Smooth muscle cell (in vitro differentiated cells): ENCODE data around the gene MYL9. TPM values are rescaled to one million over a fixed set of nuclear protein-coding genes. Genes with fewer than 3 reads are reported as not detected.
A peak's percentile ranks its signal among the peaks of the same experiment; 100 is the strongest.

ENCODE experiments used
- DNase-seq: peaks from one replicate; lab custom pipeline; 2025; ENCODE audit not compliant: unreplicated experiment; lab: John Stamatoyannopoulos, UW
- H2AFZ ChIP-seq: fragments of 200-600 bp; sonication (generic); 2 replicates; pipeline ENCODE4 v1.6.0; 2016; ENCODE audit warnings: antibody characterized with exemption, low read depth, mild to moderate bottlenecking
- H3F3A ChIP-seq: fragments of 200-600 bp; sonication (generic); 2 replicates; pipeline ENCODE4 v1.6.0; 2017; ENCODE audit warnings: antibody characterized with exemption, low read depth
- H3K27ac ChIP-seq: fragments of 200-600 bp; sonication (generic); 2 replicates; pipeline ENCODE4 v1.5.1; 2016; ENCODE audit warnings: low read depth, mild to moderate bottlenecking
- H3K27me3 ChIP-seq: fragments of 200-600 bp; sonication (generic); 2 replicates; pipeline ENCODE4 v1.6.1; 2016; ENCODE audit warnings: low read depth, mild to moderate bottlenecking
- H3K36me3 ChIP-seq: fragments of 200-600 bp; sonication (generic); 2 replicates; pipeline ENCODE4 v1.5.1; 2016; ENCODE audit warnings: low read depth
- H3K4me1 ChIP-seq: fragments of 200-600 bp; sonication (generic); 2 replicates; pipeline ENCODE4 v1.5.1; 2016; ENCODE audit warnings: low read depth
- H3K4me2 ChIP-seq: fragments of 200-600 bp; sonication (generic); 2 replicates; pipeline ENCODE4 v1.6.0; 2016; ENCODE audit warnings: mild to moderate bottlenecking
- H3K4me3 ChIP-seq: fragments of 200-600 bp; sonication (generic); 2 replicates; pipeline ENCODE4 v1.5.1; 2016; ENCODE audit warnings: mild to moderate bottlenecking
- H3K79me2 ChIP-seq: fragments of 200-600 bp; sonication (generic); 2 replicates; pipeline ENCODE4 v1.6.0; 2016; ENCODE audit warnings: low read depth, mild to moderate bottlenecking
- H3K9ac ChIP-seq: fragments of 200-600 bp; sonication (generic); 2 replicates; pipeline ENCODE4 v1.6.0; 2016; ENCODE audit warnings: low read depth
- H3K9me3 ChIP-seq: fragments of 200-600 bp; sonication (generic); replicated peaks from 2 replicates; pipeline ENCODE4 v1.5.1; 2016; ENCODE audit warnings: low read depth
- H4K20me1 ChIP-seq: fragments of 200-600 bp; sonication (generic); 2 replicates; pipeline ENCODE4 v1.6.0; 2016; ENCODE audit warnings: low read depth
- WGBS: methylation state at CpG from one replicate; pipeline ENCODE4 v1.1.7; 2016; ENCODE audit warnings: low lambda C conversion rate; 5-methylcytosine and 5-hydroxymethylcytosine counted together
- polyA plus RNA-seq: library from polyadenylated mRNA; unstranded; fragments of >200 nt; fragmentation: Nextera tagmentation; extraction: Ambion mirVana; gene quantifications from 2 replicates; pipeline ENCODE4 v1.2.1, GENCODE V29; 2016
- total RNA-seq: library from RNA; depleted of rRNA; stranded (reverse); fragments of >200 nt; gene quantifications from 2 replicates; pipeline ENCODE4 v1.2.3, GENCODE V29; 2014
- TF ChIP-seq, protein P1 (sequence below): fragments of 200-600 bp; sonication (generic); IDR thresholded peaks from 2 replicates; pipeline ENCODE4 v1.5.1; 2017; ENCODE audit warnings: borderline replicate concordance, mild to moderate bottlenecking, antibody characterized with exemption; ENCODE audit not compliant: insufficient read depth, poor library complexity, severe bottlenecking

Gene MYL9
- total and polyA plus RNA-seq, 2 experiments from 2014 or later: 198 to 1,109 TPM

DNA sequence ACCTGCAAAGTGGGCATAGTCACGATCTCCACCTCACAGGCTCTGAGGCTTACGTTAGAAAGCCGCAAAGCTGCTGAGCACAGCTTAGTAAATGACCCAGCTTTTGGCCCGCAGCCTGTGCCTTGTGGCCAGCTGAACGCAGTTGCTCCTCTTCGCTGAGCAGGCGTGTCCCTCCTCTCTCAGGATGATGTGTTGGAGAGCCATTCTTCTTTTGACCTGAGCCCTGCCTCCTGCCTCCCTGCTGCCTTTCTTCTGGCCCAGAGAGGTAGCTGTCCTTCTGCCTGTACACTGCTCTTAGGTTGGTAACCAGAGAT, 47.6 kb upstream of the MYL9 start:
- no peak for DNase-seq
- 87% methylated on average over 7 of the region's 7 CpGs for WGBS
- Histone ChIP-seq H3K9ac (no peak overlapping the region), H3K4me1 (peaks cover 16% of the 10 kb centered on the region), H3K27ac (peak overlapping the region; percentile 50), H3F3A (peaks cover 12% of the 10 kb centered on the region), H4K20me1 (peaks cover 100% of the 10 kb centered on the region), H3K36me3 (no peaks in the 10 kb centered on the region), H3K4me3 (no peak overlapping the region), H3K9me3 (no peaks in the 10 kb centered on the region), H3K4me2 (no peak overlapping the region), H2AFZ (no peak overlapping the region), H3K27me3 (no peaks in the 10 kb centered on the region), H3K79me2 (peaks cover 99% of the 10 kb centered on the region)
- TF ChIP-seq, protein P1, sequence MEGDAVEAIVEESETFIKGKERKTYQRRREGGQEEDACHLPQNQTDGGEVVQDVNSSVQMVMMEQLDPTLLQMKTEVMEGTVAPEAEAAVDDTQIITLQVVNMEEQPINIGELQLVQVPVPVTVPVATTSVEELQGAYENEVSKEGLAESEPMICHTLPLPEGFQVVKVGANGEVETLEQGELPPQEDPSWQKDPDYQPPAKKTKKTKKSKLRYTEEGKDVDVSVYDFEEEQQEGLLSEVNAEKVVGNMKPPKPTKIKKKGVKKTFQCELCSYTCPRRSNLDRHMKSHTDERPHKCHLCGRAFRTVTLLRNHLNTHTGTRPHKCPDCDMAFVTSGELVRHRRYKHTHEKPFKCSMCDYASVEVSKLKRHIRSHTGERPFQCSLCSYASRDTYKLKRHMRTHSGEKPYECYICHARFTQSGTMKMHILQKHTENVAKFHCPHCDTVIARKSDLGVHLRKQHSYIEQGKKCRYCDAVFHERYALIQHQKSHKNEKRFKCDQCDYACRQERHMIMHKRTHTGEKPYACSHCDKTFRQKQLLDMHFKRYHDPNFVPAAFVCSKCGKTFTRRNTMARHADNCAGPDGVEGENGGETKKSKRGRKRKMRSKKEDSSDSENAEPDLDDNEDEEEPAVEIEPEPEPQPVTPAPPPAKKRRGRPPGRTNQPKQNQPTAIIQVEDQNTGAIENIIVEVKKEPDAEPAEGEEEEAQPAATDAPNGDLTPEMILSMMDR: no peak

DNA sequence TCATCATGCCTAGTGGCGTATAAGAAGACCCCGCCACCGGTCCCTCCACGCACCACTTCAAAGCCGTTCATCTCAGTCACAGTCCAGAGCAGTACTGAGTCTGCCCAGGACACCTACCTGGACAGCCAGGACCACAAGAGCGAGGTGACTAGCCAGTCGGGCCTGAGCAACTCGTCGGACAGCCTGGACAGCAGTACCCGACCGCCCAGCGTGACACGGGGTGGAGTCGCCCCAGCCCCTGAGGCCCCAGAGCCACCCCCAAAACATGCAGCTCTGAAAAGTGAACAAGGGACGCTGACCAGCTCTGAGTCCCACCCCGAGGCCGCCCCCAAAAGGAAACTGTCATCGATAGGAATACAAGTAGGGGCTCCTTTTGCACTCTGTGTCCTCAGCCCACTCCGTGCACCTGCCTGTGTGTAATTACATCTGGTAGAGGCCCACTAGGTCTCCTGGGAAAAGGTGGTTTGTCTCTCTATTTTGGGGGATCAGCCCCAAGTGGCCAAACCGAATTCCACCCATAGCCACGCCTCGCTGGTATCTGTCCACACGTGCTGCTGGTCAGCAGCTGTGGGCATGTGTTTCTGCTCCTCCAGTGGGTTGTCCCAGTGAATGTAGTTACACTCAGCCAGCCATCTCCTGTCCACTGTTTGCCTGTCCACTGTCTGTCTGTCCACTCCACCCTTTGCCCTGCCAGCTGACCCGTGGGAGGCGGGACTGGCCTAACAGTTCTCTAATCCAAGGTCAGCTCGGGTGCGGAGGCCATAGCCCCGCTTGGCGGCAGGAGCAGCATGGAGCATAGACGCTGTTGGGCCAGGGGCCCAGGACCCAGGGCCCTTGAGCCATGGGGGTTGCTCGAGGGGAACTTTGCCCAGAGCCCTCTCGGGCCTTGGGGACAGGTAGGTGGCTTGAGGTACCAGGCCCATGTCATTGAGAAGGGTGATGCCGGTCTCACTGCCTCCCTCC, 44.3 kb upstream of the MYL9 start:
- H3K36me3 ChIP-seq: no peaks in the 10 kb centered on the region
- TF ChIP-seq, protein P1: no peak
- peaks cover 12% of the 10 kb centered on the region for H3K4me1 ChIP-seq

DNA sequence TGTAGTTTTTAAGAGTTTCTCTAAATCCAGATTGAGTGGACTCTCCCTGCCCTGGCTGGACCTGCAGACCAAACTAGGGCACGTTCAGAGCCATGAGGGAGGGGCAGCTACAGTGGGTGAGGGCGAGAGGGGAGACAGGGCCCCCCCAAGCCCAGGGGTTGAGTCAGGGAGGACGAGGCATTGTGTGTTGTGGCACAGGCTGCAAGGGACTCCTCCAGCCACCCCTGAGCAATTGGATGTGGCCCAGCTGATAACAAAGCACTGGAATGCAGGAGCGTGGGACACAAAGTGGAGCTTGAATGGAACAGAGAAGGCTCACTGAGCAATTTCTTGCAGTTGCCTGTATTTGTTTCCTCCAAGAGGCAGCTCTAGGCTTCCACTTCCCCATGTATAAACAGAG, 43.5 kb upstream of the MYL9 start:
- Histone ChIP-seq H3K9me3 (no peaks in the 10 kb centered on the region), H3K36me3 (no peaks in the 10 kb centered on the region), H3K4me1 (peaks cover 12% of the 10 kb centered on the region), H3K9ac (no peak overlapping the region), H3K4me2 (no peak overlapping the region), H3K27me3 (no peaks in the 10 kb centered on the region), H3K4me3 (no peak overlapping the region), H3K79me2 (peaks cover 73% of the 10 kb centered on the region), H2AFZ (no peak overlapping the region), H3K27ac (peak overlapping the region; percentile 42), H3F3A (peaks cover 18% of the 10 kb centered on the region), H4K20me1 (peaks cover 99% of the 10 kb centered on the region)
- TF ChIP-seq, protein P1: no peak
- no peak for DNase-seq
- 63% methylated on average over 4 of the region's 4 CpGs for WGBS

More for the DNA sequence above, 44.3 kb upstream of the MYL9 start:
- Histone ChIP-seq H3F3A (peaks cover 12% of the 10 kb centered on the region), H3K27ac (peak overlapping the region; percentile 42), H3K4me3 (no peak overlapping the region), H3K9ac (no peak overlapping the region), H3K79me2 (peaks cover 73% of the 10 kb centered on the region), H3K4me2 (no peak overlapping the region), H4K20me1 (peaks cover 99% of the 10 kb centered on the region), H3K27me3 (no peaks in the 10 kb centered on the region), H2AFZ (no peak overlapping the region), H3K9me3 (no peaks in the 10 kb centered on the region)
- DNase-seq: no peak
- 90% methylated on average over 33 of the region's 33 CpGs for WGBS
